Measurements from ENCODE around the gene OXGR1. TPM values are rescaled to one million over a fixed set of nuclear protein-coding genes. Genes with fewer than 3 reads are reported as not detected.

The OXGR1 gene
- total RNA-seq, 4 donors from 2014 or later, result 1.2 to 1.3 TPM; not detected in 2

DNA sequence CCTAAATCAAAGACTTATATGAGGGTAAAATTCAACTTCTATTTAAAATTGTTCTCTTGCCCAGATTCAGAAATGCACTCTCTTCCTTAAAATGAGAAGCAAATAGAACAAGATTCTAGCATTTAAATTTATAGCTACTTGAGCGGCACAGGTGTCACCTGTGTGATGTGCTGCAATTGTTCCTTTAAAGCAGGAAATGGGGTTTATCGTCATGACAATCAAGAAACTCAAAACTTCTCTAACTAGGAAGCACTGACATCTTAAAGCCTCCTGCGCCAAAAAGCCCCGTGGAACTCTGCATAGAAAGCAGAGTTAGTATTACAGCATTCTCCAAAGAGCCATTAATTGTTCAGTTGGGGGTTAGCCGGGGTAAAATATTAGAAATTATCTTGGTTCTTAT, 2.6 kb upstream of the OXGR1 start:
- no peaks in the 10 kb centered on the region for H3K36me3 ChIP-seq
- TF ChIP-seq, protein P1, sequence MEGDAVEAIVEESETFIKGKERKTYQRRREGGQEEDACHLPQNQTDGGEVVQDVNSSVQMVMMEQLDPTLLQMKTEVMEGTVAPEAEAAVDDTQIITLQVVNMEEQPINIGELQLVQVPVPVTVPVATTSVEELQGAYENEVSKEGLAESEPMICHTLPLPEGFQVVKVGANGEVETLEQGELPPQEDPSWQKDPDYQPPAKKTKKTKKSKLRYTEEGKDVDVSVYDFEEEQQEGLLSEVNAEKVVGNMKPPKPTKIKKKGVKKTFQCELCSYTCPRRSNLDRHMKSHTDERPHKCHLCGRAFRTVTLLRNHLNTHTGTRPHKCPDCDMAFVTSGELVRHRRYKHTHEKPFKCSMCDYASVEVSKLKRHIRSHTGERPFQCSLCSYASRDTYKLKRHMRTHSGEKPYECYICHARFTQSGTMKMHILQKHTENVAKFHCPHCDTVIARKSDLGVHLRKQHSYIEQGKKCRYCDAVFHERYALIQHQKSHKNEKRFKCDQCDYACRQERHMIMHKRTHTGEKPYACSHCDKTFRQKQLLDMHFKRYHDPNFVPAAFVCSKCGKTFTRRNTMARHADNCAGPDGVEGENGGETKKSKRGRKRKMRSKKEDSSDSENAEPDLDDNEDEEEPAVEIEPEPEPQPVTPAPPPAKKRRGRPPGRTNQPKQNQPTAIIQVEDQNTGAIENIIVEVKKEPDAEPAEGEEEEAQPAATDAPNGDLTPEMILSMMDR (IDR thresholded peaks at IDR 0.05), result no peak
- TF ChIP-seq POLR2A (IDR thresholded peaks at IDR 0.05), result no peak
- H3K27ac ChIP-seq, result no peak overlapping the region
- DNase-seq, result no peak
- no peaks in the 10 kb centered on the region for H3K27me3 ChIP-seq
- H3K9me3 ChIP-seq, result no peaks in the 10 kb centered on the region
- H3K4me1 ChIP-seq, result peaks cover 0 to 8% (median 0%) of the 10 kb centered on the region in 4 donors
- H3K4me3 ChIP-seq, result no peak overlapping the region

DNA sequence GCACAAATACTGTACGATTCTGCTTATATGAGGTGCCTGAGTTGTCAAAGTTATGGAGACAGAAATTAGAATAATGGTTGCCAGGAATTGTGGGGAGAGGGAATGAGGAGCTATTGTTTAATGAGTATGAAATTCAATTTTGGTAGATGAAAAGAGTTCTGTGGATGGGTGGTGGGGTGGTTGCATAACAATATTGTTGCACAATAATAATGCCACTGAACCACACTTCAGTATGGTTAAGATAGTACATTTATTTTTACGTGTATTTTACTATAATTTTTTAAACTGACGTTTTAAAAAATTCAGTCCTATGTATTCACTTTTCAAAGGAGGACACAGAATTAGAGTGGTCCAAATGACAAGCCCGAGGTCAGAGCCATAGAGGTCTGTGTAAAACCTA, 1.8 kb upstream of the OXGR1 start:
- H3K9me3 ChIP-seq, result no peaks in the 10 kb centered on the region
- TF ChIP-seq POLR2A (IDR thresholded peaks at IDR 0.05), result no peak
- TF ChIP-seq, protein P1 (IDR thresholded peaks at IDR 0.05), result no peak
- no peaks in the 10 kb centered on the region for H3K27me3 ChIP-seq
- no peak overlapping the region for H3K4me3 ChIP-seq
- no peak overlapping the region for H3K27ac ChIP-seq
- no peaks in the 10 kb centered on the region for H3K36me3 ChIP-seq
- DNase-seq, result no peak
- peaks cover 0 to 8% (median 0%) of the 10 kb centered on the region in 4 donors for H3K4me1 ChIP-seq

DNA sequence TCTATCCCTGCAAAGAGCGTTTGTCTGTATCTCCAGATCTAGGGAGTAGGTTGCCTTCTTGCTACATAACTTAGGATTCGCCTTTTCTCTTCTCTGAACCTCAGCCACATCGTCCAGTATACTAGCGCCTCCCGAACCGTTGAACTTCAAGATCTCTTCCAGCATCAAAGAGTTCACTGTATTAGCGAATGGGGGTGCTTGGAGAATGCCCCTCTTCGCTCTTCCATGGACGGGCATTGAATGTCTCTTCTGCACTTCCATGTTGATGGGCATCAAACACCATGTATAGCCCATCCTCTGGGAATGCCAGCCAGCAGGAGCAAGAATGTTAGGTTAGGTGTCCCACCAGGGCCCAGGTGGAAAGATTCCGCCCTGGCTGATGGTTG, 575 bp upstream of the OXGR1 start:
- no peak overlapping the region for H3K4me3 ChIP-seq
- DNase-seq, result no peak
- no peaks in the 10 kb centered on the region for H3K36me3 ChIP-seq
- TF ChIP-seq, protein P1 (IDR thresholded peaks at IDR 0.05), result no peak
- no peak for TF ChIP-seq POLR2A (IDR thresholded peaks at IDR 0.05)
- peaks cover 0 to 8% (median 0%) of the 10 kb centered on the region in 4 donors for H3K4me1 ChIP-seq
- H3K27me3 ChIP-seq, result no peaks in the 10 kb centered on the region
- H3K27ac ChIP-seq, result no peak overlapping the region
- no peaks in the 10 kb centered on the region for H3K9me3 ChIP-seq

DNA sequence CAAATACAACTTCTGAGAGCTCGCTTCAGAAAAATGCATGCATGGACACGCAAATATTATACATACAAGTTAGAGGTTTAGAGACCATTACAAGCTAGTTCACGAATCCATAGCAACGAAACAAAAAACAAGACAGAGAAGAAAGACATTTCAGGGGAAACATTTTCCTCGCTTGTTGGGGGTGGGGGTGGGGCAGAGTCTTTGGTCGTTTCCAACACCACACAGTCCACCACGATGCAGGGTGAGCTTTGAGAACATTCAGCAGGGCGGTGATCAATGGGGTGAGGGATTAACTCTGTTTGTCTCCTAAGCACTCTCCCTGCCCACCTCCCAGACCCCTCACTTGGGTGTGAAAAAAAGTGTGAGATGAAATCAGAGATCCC, 651 bp downstream of the OXGR1 start:
- Histone ChIP-seq H3K9me3 (no peaks in the 10 kb centered on the region), H3K4me3 (peak overlapping the region; percentile 18 to 62 (median 40)), H3K27me3 (no peaks in the 10 kb centered on the region), H3K36me3 (no peaks in the 10 kb centered on the region), H3K4me1 (peaks cover 0 to 8% (median 0%) of the 10 kb centered on the region in 4 donors), H3K27ac (no peak overlapping the region)
- DNase-seq, result no peak
- TF ChIP-seq POLR2A (IDR thresholded peaks at IDR 0.05), result no peak
- TF ChIP-seq, protein P1 (IDR thresholded peaks at IDR 0.05), result no peak

DNA sequence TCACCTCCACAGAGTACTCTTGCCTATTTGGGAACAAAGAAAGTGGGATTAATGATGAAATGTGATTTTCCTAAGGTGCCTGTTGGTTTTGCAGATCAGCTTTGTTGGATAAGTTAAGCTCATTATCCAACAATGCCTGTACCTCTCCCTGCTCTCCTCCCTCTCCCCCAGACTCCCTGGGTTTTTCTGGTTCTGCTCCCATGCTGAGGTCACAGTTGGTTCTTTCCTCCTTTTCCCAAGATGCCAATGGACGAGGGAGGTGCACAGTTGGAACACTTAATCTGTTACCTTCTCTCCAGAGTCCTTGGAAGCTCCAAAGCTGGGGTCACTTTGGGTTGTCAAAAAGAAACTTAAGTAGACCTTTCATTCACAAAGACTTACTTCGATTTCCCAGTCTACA, 1.6 kb downstream of the OXGR1 start:
- H3K27me3 ChIP-seq, result no peaks in the 10 kb centered on the region
- DNase-seq, result no peak
- H3K27ac ChIP-seq, result no peak overlapping the region

More for the DNA sequence above, 1.6 kb downstream of the OXGR1 start:
- Histone ChIP-seq H3K36me3 (no peaks in the 10 kb centered on the region), H3K4me1 (peaks cover 0 to 8% (median 0%) of the 10 kb centered on the region in 4 donors), H3K9me3 (no peaks in the 10 kb centered on the region), H3K4me3 (no peak overlapping the region)
- TF ChIP-seq POLR2A (IDR thresholded peaks at IDR 0.05), result no peak
- TF ChIP-seq, protein P1 (IDR thresholded peaks at IDR 0.05), result no peak

All from Peyer's patch (tissue), 4 donors.